Ovary (tissue), 3 donors: ENCODE results near the gene C22orf42.
"Not testable (repeated sequence)": the region's sequence is repeated elsewhere in the genome, so short reads cannot be mapped to it uniquely, and the experiment has no call there.

Experiments
- CTCF ChIP-seq, 3 donors: fragments of 450-650 bp in 2 of 3; fragments of 200-600 bp in 1 of 3; IDR thresholded peaks; one replicate each; pipeline versions ENCODE4 v1.5.1 to v1.8.0; 2016 to 2022; ENCODE audit warnings: antibody characterized with exemption in 3 of 3, mild to moderate bottlenecking in 1 of 3
- EP300 ChIP-seq: sonication (generic); formaldehyde crosslinking; IDR thresholded peaks from one replicate; pipeline ENCODE4 v1.6.1; 2017; ENCODE audit warnings: antibody characterized with exemption
- POLR2A ChIP-seq: fragments of 450-650 bp; IDR thresholded peaks from one replicate; pipeline ENCODE4 v1.6.1; 2017; ENCODE audit warnings: antibody characterized with exemption, mild to moderate bottlenecking, moderate library complexity
- donor health status: DM: no; HTN: no; CAD: no.

- not testable (repeated sequence) for TF ChIP-seq CTCF (IDR thresholded peaks at IDR 0.05); POLR2A; EP300
Observed at GRCh38 chr22:32154727-32155126, 4.4 kb downstream of the C22orf42 start.
